ENCODE results near the gene PDLIM5. TPM values are rescaled to one million over a fixed set of nuclear protein-coding genes. Genes with fewer than 3 reads are reported as not detected.
"Not testable (repeated sequence)": the region's sequence is repeated elsewhere in the genome, so short reads cannot be mapped to it uniquely, and the experiment has no call there.

PDLIM5 gene
- polyA plus RNA-seq, 4 donors: 47.9 to 61.4 (median 55.6) TPM

DNA sequence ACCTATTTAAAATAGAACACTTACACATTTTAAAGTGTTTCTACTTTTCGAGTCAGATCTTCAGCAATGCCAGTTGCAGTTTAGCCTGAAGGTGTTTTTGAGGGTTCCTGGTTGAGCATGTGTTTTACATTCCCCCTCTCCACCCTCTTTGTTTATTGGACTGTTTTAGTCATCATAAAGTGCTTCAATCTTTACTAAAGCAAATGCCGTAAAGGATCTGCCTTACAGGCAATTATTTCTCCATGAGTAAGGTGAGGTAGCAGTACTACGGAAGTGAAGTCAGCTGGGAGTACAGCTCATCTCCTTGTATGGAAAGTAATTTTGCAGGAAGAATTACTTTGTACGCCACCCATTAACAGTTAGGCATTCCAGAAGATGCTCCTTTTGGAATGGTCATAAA is 36.9 kb downstream of the PDLIM5 start:
- DNase-seq (ENCODE audit: low read depth in 4 of 4, low spot score in 3 of 4): no peak

DNA sequence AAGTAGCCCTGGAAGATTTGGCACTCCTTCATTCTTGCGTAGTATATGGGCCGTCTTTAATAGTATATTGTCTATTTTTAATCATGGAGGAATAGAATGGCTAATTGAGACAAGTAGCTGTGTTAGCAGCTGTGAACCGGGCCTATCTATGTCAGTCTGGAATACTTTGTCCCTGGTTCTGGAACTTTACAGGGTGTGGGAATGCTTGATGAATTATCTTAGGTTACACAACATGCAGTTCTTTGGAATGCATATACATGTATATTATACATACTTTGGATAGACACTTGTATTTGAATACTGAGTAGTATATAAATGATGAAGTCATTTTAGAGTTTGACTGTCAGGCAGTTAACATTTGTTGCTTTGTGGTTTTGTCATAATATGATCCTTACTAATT is 37.4 kb downstream of the PDLIM5 start:
- DNase-seq (ENCODE audit: low read depth in 4 of 4, low spot score in 3 of 4): no peak

DNA sequence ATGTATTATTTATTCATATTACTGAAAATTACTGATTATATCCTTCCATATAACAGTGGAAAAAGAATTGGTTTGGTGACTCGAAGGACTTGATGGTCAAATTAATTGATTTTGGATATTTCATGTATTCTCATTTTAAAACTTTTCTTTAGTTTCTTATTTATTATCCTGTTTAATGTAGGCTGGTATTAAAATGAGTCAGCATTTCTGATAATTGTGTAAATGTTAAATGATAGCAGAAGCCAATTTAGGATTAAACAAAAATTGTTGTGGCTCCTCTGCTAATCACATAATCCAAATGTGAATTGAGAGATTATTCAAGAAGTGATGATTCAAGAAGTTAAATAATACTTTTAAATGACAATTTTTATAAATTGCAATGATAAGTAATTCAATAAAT is 38.7 kb downstream of the PDLIM5 start:
- DNase-seq (ENCODE audit: low read depth in 4 of 4, low spot score in 3 of 4): no peak

DNA sequence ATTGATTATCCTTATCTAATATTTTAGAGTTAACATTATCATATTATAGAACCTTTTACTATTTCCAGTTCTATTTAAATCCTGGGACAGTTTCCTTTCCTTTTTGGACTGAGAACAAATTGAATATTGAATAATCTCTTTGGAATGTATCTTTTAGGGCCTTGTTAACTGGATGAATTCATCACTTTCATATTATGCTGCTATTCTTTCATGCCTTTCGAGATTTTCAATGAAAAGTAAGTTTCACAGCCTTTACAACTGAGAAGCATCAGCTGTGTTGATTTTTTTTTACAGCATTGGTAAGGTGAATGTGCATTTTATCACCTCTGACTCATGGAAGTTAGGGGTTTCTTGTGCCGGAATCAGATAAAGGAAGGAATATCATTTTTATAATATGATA is 39.6 kb downstream of the PDLIM5 start:
- DNase-seq (ENCODE audit: low read depth in 4 of 4, low spot score in 3 of 4): no peak

DNA sequence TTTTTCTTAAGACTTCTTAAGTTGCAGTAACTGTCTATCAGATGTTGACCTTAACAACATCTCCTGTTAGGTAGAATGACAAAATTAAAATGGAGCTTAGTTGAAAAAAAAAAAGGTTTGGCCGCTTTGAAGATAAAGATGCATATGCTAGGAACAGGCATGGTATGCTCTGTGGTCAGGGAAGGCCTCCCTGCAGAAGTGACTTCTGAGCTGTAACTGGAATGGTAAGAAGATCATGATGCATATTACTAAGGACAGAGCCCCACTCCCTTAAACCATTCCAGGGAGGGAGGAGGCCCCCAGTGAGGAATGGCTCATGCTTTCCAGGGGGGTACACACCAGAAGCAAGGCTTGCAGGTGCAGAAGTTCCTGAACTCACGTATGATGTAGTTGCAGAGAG is 43.7 kb downstream of the PDLIM5 start:
- no peak for DNase-seq (ENCODE audit: low read depth in 4 of 4, low spot score in 3 of 4)

DNA sequence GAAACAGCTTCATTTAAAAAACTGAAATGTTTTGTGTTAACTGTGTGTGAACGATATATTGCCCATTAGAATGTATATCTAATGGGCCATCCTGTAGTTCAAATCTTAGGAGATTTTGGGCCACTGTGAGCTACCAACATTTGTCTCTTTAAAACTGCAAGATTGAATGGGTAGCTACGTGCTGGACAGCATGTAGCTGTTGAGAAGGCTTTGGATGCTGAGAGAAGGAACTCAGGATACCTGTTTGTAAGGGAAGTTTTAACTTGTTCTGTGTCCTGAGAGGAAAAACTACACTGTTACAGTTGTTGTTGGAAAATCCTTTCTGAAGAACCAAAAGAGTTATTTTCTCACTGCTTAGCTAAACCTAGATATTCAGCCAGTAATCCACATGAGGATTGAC is 45.9 kb downstream of the PDLIM5 start:
- no peak for DNase-seq (ENCODE audit: low read depth in 4 of 4, low spot score in 3 of 4)

DNA sequence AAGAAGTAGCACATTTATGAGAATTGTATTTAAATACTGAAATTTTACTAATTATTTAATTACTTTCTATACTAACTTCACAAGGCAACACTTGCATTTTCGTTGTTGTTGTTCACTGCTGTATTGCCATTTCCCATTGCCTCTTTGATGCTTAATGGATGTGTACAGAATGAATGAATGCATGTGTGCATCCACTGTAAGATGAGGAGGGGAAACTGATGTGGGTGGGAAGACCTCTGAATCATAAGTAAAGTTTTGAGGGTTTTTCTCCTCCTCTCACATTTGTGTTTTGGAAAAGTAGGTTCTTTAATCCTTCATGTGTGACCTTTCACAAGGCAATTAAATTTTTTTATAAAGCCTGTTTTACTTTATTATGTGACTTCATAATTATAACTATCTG is 46.8 kb downstream of the PDLIM5 start:
- no peak for DNase-seq (ENCODE audit: low read depth in 4 of 4, low spot score in 3 of 4)

DNA sequence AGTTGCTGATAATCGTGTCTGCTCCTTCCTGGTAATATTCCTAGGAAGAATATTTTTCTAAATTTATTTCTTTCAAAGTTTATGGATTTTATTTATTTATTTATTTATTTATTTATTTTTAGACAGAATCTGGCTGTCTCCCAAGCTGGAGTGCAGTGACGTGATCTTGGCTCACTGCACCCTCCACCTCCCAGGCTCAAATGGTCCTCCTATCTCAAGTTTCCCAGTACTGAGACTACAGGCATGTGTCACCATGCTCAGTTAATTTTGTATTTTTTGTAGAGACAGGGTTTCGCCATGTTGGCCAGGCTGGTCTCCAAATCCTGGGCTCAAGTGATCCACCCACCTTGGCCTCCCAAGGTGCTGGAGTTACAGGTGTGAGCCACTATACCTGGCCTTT is 48.9 kb downstream of the PDLIM5 start:
- DNase-seq (ENCODE audit: low read depth in 4 of 4, low spot score in 3 of 4): no peak

DNA sequence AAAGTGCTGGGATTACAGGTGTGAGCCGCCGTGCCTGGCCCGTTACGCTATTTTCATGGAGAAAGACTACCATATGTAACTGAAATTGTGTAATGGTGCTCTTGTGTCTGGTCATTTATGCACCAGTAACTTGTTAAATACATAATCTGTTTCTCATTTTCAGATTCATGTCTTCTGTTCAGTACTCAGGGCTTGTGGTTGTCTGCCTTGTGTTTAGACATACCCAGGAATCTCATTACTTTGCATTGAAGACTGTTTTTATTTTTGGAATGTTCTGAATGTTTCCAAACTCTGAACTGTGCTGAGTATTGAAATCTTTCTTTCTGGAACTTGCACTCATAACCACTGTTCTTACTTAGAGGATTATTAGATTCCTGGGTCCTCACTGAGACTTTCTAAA is 52.8 kb downstream of the PDLIM5 start:
- DNase-seq (ENCODE audit: low read depth in 4 of 4, low spot score in 3 of 4): no peak

DNA sequence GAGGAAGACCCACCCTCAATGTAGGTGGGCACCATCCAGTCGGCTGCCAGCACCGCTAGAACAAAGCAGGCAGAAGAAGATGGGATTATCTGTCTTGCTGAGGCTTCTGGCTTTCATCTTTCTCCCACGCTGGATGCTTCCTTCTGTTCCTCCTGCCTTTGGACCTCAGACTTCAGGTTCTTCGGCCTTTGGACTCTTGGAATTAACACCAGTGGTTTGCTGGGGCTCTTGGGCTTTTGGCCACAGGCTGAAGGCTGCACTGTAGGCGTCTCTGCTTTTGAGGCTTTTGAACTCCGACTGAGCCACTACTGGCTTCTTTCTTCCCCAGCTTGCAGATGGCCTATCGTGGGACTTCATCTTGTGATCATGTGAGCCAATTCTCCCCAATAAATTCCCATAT is 55.1 kb downstream of the PDLIM5 start:
- DNase-seq (ENCODE audit: low read depth in 4 of 4, low spot score in 3 of 4): no peak

DNA sequence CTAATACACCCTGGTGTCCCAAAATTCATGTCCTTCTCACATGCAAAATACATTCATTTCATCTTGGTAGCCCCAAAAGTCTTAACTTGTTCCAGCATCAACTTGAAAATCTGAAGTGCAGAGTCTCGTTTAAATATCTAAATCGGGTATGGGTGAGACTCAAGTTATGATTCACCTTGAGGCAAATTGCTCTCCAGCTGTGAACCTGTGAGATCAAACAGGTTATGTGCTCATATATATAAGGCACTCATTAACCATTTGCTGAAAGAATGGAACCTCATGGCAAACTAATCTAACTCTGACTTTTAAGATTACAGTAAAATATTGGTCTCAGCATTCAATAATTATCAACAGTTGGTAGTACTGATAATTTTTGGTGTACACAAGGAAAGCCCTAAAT is 55.5 kb downstream of the PDLIM5 start:
- DNase-seq (ENCODE audit: low read depth in 4 of 4, low spot score in 3 of 4): no peak

DNA sequence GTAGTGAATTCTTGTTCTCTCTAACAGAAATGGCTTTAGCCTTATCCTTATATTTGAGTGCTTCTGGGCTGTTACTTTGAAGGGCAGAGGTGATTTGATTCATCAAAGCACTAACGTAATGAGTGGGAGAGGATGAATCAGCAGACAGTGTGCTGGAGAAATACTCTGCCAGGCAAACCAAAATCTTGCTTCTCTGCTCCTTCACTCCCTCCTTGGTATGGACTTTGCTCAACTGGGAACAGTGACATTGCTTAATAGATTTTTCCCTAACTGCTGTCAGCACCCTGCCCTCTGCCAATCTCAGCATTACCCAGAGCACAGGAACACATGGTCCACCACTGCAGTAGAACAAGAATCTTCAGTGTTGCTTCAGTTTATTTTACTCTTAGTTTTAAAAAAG is 56.0 kb downstream of the PDLIM5 start:
- no peak for DNase-seq (ENCODE audit: low read depth in 4 of 4, low spot score in 3 of 4)

DNA sequence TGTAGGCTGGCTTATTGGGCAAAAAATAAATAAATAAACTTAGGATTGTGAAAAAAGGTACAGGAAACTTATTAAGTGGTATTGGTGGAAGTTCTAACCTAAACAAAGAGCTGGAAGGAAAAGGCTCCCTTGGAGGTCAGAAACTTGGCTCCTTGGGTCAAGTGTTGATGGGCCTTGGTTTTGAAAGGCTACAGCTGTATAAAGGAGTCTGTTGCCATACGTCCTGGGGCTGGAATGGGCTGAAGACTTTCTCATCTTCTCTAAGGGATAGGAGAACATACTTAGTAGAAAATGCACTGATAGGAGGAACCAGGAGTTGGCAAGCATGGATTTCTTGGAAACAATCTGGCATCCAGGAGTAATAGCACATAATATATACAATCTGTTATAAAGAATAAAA is 56.6 kb downstream of the PDLIM5 start:
- no peak for DNase-seq (ENCODE audit: low read depth in 4 of 4, low spot score in 3 of 4)

DNA sequence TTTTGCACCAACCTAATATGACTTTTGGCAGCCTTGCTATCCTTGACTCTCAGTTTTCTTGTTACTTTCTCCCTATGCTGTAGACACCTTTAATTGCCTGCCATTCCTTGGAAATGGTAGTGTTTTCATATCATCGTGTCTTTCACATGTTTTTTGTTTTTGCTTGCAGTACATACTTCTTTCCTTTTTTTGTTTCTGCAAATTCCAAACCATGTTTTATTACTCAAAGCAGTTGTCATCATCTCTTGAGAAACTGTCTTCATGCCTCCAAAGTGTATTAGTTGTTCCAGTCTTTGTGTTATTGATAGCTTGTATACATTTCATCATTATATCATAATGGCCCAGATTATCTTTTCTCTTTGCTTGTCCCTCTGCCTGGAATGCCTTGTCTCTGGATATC is 57.1 kb downstream of the PDLIM5 start:
- no peak for DNase-seq (ENCODE audit: low read depth in 4 of 4, low spot score in 3 of 4)

DNA sequence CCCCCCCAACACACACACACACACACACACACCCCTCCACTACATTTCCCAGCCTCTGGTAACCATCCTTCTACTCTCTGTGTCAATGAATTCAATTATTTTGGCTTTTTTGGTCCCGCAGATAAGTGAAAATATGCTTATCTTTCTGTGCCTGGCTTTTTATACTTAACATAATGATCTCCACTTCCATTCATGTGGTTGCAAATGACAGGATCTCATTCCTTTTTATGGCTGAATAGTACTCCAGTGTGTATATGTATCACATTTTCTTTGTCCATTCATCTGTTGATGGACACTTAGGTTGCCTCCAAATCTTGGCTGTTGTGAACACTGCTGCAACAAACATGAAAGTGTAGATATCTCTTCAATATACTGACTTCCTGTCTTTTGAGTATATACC is 59.8 kb downstream of the PDLIM5 start:
- no peak for DNase-seq (ENCODE audit: low read depth in 4 of 4, low spot score in 3 of 4)

DNA sequence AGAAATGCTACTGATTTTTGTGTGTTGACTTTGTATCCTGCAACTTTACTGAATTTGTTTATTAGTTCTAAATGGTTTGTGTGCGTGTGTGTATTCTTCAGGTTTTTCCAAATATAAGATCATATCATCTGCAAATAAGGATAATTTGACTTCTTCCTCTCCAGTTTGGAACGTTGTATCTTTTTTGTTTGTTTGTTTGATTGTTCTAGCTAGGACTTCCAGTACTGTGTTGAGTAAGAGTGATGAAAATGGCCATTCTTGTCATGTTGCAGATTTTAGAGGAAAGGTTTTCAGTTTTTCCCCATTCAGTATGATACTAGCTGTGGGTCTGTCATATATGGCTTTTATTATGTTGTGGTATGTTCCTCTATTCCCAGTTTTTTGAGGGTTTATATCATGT is 61.8 kb downstream of the PDLIM5 start:
- not testable (repeated sequence) for DNase-seq (ENCODE audit: low read depth in 4 of 4, low spot score in 3 of 4)

DNA sequence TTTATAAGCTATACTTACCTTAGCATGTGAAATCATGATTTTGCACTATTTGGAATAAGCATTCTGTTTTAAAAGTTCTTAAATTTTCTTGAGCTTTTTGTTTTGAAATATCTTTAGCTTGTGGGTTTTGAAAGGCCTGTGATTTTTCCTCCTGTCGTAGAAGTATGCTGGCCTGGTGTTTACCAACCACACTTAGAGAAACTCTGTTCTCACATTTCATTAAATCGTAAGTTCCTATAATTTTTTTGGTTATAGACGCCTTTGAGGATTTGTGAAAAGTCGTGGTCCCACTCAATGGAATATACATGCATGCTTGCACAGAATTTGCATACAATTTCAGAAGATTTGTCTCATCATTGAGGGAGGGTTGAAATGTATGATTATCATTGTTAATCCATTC is 63.6 kb downstream of the PDLIM5 start:
- no peak for DNase-seq (ENCODE audit: low read depth in 4 of 4, low spot score in 3 of 4)

DNA sequence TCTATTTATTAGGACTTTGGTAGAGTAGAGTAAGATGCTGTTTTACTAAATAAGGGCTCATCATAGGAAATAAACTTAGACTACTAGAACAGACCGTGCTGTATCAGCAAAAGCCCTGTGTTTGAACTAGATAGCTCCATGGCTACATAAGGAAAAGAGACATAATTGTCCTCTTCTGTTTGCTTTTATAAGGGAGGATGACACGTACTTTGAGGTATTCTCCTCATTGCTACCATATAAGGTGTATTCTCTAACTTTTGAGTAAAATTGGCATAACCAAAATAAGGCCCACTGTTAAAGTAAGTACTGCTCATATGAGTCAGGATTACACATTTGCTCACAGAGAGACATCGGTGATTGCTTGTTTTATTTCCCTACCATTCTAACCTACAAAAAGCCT is 64.3 kb downstream of the PDLIM5 start:
- no peak for DNase-seq (ENCODE audit: low read depth in 4 of 4, low spot score in 3 of 4)

DNA sequence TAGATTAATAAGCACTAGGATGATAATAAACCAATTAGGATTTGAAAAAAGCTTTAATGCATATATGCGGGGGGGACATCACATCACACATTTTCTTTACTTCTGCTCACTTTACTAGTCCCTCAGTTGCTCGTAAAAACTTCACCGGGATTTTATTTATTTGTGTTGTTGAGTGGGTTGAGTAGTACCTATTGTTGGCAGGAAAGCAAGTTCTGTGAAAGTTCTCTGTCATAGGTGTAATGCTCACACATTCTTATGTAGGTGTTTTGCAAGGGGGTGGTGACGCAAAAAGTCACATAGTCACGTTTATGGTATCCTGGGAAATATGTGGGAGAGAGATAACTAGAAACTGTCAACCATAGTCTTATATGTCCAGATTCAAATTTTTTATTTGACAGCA is 65.3 kb downstream of the PDLIM5 start:
- DNase-seq (ENCODE audit: low read depth in 4 of 4, low spot score in 3 of 4): no peak

DNA sequence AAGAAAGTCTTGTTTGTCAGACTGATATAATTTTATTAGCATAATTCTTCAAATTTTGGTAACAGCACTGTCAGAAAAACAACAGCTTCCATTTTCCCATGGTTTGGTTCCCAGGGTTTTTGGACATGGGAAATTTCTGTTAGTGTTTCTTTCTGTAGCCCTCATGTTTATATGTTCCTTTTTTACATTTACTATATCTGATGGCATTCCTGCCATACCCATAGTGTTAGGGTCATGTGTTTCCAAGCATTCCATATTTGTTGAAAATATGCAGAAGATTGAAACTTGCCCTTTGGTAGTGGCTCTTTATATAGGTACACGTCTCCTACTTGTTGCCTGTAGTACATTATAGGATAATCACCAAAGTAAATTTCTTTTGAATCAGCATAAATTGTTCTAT is 65.8 kb downstream of the PDLIM5 start:
- no peak for DNase-seq (ENCODE audit: low read depth in 4 of 4, low spot score in 3 of 4)

DNA sequence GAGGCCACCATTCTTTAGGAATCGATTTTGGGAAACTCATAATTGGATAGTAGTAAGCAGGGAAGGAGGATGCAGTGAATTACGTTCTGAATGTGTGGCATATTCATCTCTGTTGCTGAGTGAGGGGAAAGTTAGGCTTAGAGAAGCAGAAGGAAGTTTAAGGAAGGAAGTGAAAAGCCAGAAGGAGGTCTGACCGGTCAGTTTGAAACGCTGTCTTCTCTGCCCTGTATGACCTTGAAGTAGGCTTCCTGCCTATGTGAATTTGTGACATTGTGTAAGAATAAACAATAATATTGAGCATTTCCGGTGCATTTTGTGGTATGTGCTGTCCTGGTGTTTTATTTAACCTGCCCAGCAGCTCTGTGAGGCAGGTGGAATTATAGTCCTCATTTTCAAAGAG is 67.3 kb downstream of the PDLIM5 start:
- DNase-seq (ENCODE audit: low read depth in 4 of 4, low spot score in 3 of 4): no peak

DNA sequence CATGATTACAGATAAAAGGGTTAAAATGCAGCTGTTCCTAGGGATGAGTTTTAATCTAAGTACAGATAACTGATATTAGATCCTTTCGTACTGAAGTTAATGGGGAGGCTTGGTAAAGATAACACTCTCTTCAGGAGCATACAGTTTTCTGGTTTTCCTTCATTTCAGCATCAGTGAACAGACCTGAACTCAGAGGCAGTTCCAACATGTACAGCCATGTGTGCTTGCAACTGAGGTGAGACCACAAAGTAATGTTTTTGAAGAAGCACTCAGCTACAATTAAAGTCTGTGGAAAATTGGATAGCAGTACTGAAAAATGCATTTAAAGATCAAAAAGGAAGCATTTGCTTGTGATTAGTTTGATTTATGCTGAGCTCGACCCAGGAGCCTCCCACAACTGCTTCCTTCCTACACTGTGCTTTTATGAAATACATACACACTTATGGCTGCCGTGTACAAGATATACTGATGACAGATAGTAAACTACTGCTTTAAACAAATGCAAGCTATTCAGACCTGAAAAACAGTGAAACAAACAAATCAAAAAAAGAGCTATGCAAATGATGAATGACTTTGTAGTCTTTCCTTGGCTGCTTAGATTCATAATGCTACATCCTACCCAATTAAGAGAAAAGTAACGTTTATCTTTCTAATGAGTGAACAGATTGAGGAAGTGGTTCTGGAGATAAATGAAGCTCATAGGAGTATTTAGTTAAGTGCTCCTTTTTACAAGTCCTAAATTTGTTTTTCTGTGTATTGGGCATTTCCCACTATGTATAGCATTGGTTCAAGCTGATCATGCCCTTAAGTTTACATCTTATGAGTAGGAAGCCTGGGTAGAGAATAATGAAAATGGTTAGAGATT is 68.4 kb downstream of the PDLIM5 start:
- DNase-seq (ENCODE audit: low read depth in 4 of 4, low spot score in 3 of 4): no peak

DNA sequence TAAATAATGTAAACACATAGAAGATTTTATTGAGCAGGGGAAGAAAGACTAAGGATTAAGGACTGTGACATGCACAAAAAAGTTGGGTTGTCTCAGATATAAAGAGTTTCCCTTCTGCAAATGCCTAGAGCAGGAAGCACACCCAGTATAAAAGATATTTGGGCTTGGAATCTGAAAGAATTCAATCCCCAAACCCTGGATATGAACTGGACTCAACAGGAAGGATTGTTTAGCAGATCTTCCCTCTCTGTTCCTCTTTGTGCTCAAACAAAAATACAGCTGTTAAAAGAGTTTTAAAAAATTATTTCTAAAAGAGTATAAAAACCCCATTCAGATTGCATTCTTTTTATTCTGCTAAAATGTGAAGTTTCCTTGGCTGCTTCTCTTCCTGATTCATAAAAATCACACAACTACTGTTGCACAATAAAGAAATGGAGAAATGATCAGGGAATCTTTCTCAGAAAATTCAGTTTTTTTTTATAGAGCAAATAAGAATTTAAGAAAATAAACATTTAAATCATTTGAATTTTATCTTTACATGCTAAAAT is 71.4 kb downstream of the PDLIM5 start:
- no peak for DNase-seq (ENCODE audit: low read depth in 4 of 4, low spot score in 3 of 4)

All from right renal pelvis (tissue), 4 donors.